CD4-positive, alpha-beta T cell (primary cell): ENCODE results near the gene GGA2. TPM values are rescaled to one million over a fixed set of nuclear protein-coding genes. Genes with fewer than 3 reads are reported as not detected.

Experiments used
- ATAC-seq: fragments of 200-7000 bp; cut with Tn5 transposase; one replicate; pipeline ENCODE4 v1.10.0; 2022; ENCODE audit warnings: mild to moderate bottlenecking; ENCODE audit not compliant: poor library complexity
- CTCF ChIA-PET: fragments of 350-600 bp; sonication (Branson Sonifier 250); formaldehyde crosslinking; loops from one replicate; lab custom pipeline; 2021; ENCODE audit warnings: antibody characterized with exemption, inconsistent platforms; lab: Charles Lee
- POLR2A ChIA-PET: fragments of 350-600 bp; sonication (Branson Sonifier 250); formaldehyde crosslinking; loops from one replicate; lab custom pipeline; 2021; ENCODE audit warnings: antibody characterized with exemption, inconsistent platforms; lab: Charles Lee
- DNase-seq, 14 experiments: peaks; one replicate each; pipeline ENCODE4 v3.0.0-alpha.2; 2013 to 2020; ENCODE audit warnings: mixed read lengths in 2 of 14
- H3K27ac ChIP-seq, 2 donors: one replicate each; pipeline versions ENCODE4 v1.5.1 to v1.7.0; 2013; ENCODE audit warnings: low read length in 2 of 2, low read depth in 1 of 2, mild to moderate bottlenecking in 1 of 2
- H3K27me3 ChIP-seq, 2 experiments: 1 replicate in 1 of 2; 2 replicates in 1 of 2; pipeline versions ENCODE4 v1.6.1 to v1.7.0; 2013; ENCODE audit warnings: low read length in 2 of 2, control low read depth in 1 of 2, mild to moderate bottlenecking in 1 of 2, moderate library complexity in 1 of 2; ENCODE audit not compliant: insufficient read depth in 2 of 2, control insufficient read depth in 1 of 2
- H3K36me3 ChIP-seq: one replicate; pipeline ENCODE4 v1.6.1; 2013; ENCODE audit warnings: low read length, control low read depth; ENCODE audit not compliant: insufficient read depth
- H3K4me1 ChIP-seq: one replicate; pipeline ENCODE4 v1.6.1; 2013; ENCODE audit warnings: low read length, control low read depth; ENCODE audit not compliant: insufficient read depth
- H3K4me3 ChIP-seq: one replicate; pipeline ENCODE4 v1.5.1; 2013; ENCODE audit warnings: mild to moderate bottlenecking, low read length, moderate library complexity
- H3K9me3 ChIP-seq, 2 experiments: 1 replicate in 1 of 2; 2 replicates in 1 of 2; pipeline versions ENCODE4 v1.6.1 to v1.7.0; 2013; ENCODE audit warnings: low read length in 2 of 2, mild to moderate bottlenecking in 2 of 2, control low read depth in 1 of 2, moderate library complexity in 1 of 2; ENCODE audit not compliant: control insufficient read depth in 1 of 2, insufficient read depth in 1 of 2
- H3K27ac Mint-ChIP-seq: one replicate; pipeline ENCODE4 v1.8.0; 2020; ENCODE audit warnings: mixed read lengths
- H3K27me3 Mint-ChIP-seq: one replicate; pipeline ENCODE4 v1.8.0; 2021; ENCODE audit warnings: mixed read lengths
- H3K36me3 Mint-ChIP-seq: one replicate; pipeline ENCODE4 v1.8.0; 2021; ENCODE audit warnings: low read depth, mixed read lengths
- H3K4me1 Mint-ChIP-seq: one replicate; pipeline ENCODE4 v1.8.0; 2021; ENCODE audit warnings: low read depth, mixed read lengths
- H3K4me3 Mint-ChIP-seq: one replicate; pipeline ENCODE4 v1.8.0; 2020; ENCODE audit warnings: mild to moderate bottlenecking, mixed read lengths
- H3K9me3 Mint-ChIP-seq: one replicate; pipeline ENCODE4 v1.8.0; 2020; ENCODE audit warnings: mixed read lengths
- intact Hi-C, 2 experiments: fragments of 100-400 bp; cut with DNase I in 1 of 2; cut with micrococcal nuclease in 1 of 2; formaldehyde crosslinking; loops; one replicate each; pipeline versions ENCODE4 v1.15.1 to v1.9.0; 2023 to 2025; cut with DNase I, micrococcal nuclease
- total RNA-seq, 174 experiments: library from RNA in 2 of 174; stranded (reverse) in 2 of 174; gene quantifications; one replicate each; pipeline ENCODE4 v1.2.3 and lab custom pipeline; 2021 to 2026
- TF ChIP-seq, protein P1 (sequence below): fragments of 200-600 bp; IDR thresholded peaks from one replicate; pipeline ENCODE4 v1.8.0; 2022; ENCODE audit warnings: antibody characterized with exemption, mild to moderate bottlenecking

Gene GGA2
- total RNA-seq, 2 experiments from 2014 or later, result 96.5 to 96.9 TPM

DNA sequence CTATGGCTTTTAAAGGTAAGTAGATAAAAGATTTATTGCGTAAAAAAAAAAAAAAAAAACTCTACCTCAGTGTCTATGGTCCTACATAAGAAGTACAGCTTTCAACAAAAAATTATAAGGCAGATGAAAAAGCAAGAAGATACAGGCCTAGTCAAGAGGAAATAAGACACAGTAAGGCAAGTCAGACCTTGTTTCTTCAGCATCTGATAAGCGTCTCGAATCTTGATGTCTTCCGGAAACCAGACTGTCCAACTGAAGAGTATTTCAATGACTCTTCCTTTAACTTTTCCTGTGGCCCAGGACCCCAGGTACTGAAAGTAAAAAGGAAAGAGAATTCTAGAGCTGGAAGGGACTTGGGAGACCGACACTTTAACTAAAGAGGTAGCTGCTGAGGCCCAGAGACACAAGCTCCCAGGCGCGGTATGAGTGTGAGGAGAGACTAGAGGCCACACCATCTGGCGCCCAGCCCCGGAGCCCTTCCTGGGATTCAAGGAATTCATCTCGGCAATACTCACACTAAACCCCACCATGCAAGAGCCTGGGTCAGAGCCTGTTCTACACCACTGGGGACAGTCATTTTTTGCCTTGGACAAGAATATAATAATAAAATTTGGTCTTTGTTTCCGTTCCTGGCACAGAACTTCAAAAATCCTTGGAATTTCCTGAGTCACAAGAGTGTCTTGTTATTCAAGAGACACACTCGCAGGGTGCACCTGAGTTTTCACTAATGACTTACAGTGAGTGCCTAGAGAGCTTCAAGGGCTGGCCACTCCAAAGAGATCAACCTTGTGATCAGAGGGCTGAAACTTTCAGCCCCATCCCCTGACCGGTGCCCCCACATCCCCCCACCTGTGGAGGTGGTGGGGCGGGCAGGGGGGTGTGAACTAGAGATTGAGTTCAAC is 18.6 kb downstream of the GGA2 start:
- ChIA-PET POLR2A (no interaction called here), CTCF (interaction anchor here (0.6 kb wide), 1 partner anchor 254 kb away, joined by 4 read pairs; no protein-coding TSS in a partner anchor)
- no peaks in the 10 kb centered on the region for H3K9me3 Mint-ChIP-seq
- TF ChIP-seq, protein P1, sequence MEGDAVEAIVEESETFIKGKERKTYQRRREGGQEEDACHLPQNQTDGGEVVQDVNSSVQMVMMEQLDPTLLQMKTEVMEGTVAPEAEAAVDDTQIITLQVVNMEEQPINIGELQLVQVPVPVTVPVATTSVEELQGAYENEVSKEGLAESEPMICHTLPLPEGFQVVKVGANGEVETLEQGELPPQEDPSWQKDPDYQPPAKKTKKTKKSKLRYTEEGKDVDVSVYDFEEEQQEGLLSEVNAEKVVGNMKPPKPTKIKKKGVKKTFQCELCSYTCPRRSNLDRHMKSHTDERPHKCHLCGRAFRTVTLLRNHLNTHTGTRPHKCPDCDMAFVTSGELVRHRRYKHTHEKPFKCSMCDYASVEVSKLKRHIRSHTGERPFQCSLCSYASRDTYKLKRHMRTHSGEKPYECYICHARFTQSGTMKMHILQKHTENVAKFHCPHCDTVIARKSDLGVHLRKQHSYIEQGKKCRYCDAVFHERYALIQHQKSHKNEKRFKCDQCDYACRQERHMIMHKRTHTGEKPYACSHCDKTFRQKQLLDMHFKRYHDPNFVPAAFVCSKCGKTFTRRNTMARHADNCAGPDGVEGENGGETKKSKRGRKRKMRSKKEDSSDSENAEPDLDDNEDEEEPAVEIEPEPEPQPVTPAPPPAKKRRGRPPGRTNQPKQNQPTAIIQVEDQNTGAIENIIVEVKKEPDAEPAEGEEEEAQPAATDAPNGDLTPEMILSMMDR, result no peak
- no peaks in the 10 kb centered on the region for H3K4me1 Mint-ChIP-seq
- Histone ChIP-seq H3K4me3 (no peak overlapping the region), H3K27me3 (no peaks in the 10 kb centered on the region), H3K36me3 (peaks cover 82% of the 10 kb centered on the region), H3K4me1 (peaks cover 1% of the 10 kb centered on the region), H3K9me3 (no peaks in the 10 kb centered on the region), H3K27ac (no peak overlapping the region)
- H3K36me3 Mint-ChIP-seq, result peaks cover 86% of the 10 kb centered on the region
- ATAC-seq (no peak), DNase-seq (no peak)
- no peak overlapping the region for H3K27ac Mint-ChIP-seq
- no peaks in the 10 kb centered on the region for H3K27me3 Mint-ChIP-seq
- intact Hi-C loops, result no loop called here
- no peak overlapping the region for H3K4me3 Mint-ChIP-seq

DNA sequence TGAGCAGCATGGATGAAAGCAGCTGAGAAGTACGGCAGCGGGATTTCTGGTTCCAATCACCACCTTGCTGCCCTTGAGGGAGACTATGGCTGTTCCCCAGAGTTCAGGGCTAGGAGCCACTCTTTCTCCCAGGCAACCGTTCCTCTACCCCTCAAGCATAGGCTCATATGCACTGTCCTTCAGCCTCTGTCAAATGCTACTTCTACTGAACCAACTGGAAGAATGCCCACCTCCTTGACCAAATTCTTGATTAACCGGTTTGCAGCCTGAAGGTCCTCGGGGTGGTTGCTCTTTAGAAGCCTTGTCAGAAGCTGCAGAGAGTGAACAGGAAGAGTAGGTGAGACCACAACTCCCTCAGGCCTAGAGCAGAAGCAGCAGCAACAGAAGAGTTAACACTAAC is 23.8 kb downstream of the GGA2 start:
- H3K27ac ChIP-seq, result no peak overlapping the region
- ATAC-seq (no peak), DNase-seq (no peak)
- no peak overlapping the region for H3K4me3 ChIP-seq
- Mint-ChIP-seq H3K36me3 (peaks cover 93% of the 10 kb centered on the region), H3K27me3 (no peaks in the 10 kb centered on the region), H3K4me3 (no peak overlapping the region), H3K9me3 (no peaks in the 10 kb centered on the region), H3K27ac (no peak overlapping the region), H3K4me1 (no peaks in the 10 kb centered on the region)
- POLR2A ChIA-PET, result no interaction called here
- no peaks in the 10 kb centered on the region for H3K9me3 ChIP-seq
- TF ChIP-seq, protein P1, result no peak
- H3K36me3 ChIP-seq, result peaks cover 90% of the 10 kb centered on the region
- no peaks in the 10 kb centered on the region for H3K27me3 ChIP-seq
- CTCF ChIA-PET, result no interaction called here
- H3K4me1 ChIP-seq, result no peaks in the 10 kb centered on the region
- intact Hi-C loops, result no loop called here

DNA sequence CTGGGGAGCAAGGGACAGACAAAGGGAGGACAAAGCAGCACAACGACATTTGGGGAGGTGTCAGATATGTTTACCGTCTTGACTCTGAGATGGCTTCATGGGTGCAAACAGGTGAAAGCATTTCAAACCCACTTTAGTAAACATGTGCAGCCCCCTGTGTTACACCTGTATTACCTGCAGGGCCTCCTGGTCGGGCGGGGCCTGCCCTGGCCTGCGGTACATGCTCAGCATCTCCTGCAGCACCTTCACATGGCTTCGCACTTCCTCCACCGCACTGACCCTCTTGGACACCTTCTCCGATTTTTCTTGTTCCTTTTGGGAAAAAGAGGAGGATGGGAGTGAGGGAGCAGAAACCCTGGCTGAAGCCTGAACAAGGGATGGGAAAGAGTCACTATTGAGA is 24.5 kb downstream of the GGA2 start:
- H3K4me3 ChIP-seq, result no peak overlapping the region
- Mint-ChIP-seq H3K4me1 (no peaks in the 10 kb centered on the region), H3K4me3 (no peak overlapping the region), H3K27ac (no peak overlapping the region), H3K27me3 (no peaks in the 10 kb centered on the region), H3K36me3 (peaks cover 93% of the 10 kb centered on the region), H3K9me3 (no peaks in the 10 kb centered on the region)
- no peak overlapping the region for H3K27ac ChIP-seq
- POLR2A ChIA-PET, result no interaction called here
- H3K36me3 ChIP-seq, result peaks cover 90% of the 10 kb centered on the region
- CTCF ChIA-PET, result no interaction called here
- no peaks in the 10 kb centered on the region for H3K4me1 ChIP-seq
- H3K9me3 ChIP-seq, result no peaks in the 10 kb centered on the region
- H3K27me3 ChIP-seq, result no peaks in the 10 kb centered on the region
- TF ChIP-seq, protein P1, result no peak
- ATAC-seq, result no peak
- no peak for DNase-seq
- intact Hi-C loops, result no loop called here
